Neural cell (in vitro differentiated cells): ENCODE results near the gene GNAS-AS1. TPM values are rescaled to one million over a fixed set of nuclear protein-coding genes. Genes with fewer than 3 reads are reported as not detected.

Experiments
- H2AFZ ChIP-seq: fragments of 200-600, 300-800 bp; sonication (generic), shearing (Covaris generic); 2 replicates; pipeline ENCODE4 v1.6.0; 2014; ENCODE audit warnings: low read depth, mild to moderate bottlenecking, antibody characterized with exemption, low read length, moderate library complexity
- H3F3A ChIP-seq: fragments of 200-600 bp; shearing (Covaris generic); 2 replicates; pipeline ENCODE4 v1.6.1; 2016; ENCODE audit warnings: mild to moderate bottlenecking, moderate library complexity, mixed read lengths, antibody characterized with exemption, low read length; ENCODE audit not compliant: insufficient read depth, poor library complexity, severe bottlenecking
- H3K27ac ChIP-seq: fragments of 200-600, 300-800 bp; sonication (generic), shearing (Covaris generic); 2 replicates; pipeline ENCODE4 v1.5.1; 2014; ENCODE audit warnings: mild to moderate bottlenecking, low read length, moderate library complexity
- H3K27me3 ChIP-seq: fragments of 300-800, 200-600 bp; sonication (generic), shearing (Covaris generic); 2 replicates; pipeline ENCODE4 v1.6.0; 2014; ENCODE audit warnings: mild to moderate bottlenecking, low read depth, low read length, moderate library complexity; ENCODE audit not compliant: insufficient read depth
- H3K36me3 ChIP-seq: fragments of 300-800, 200-600 bp; sonication (generic), shearing (Covaris generic); 2 replicates; pipeline ENCODE4 v1.5.1; 2014; ENCODE audit warnings: mild to moderate bottlenecking, antibody characterized with exemption, low read length, moderate library complexity; ENCODE audit not compliant: insufficient read depth
- H3K4me2 ChIP-seq: fragments of 300-800, 200-600 bp; sonication (generic), shearing (Covaris generic); 2 replicates; pipeline ENCODE4 v1.6.0; 2014; ENCODE audit warnings: mild to moderate bottlenecking, low read length
- H3K4me3 ChIP-seq: fragments of 300-800, 200-600 bp; sonication (generic), shearing (Covaris generic); 2 replicates; pipeline ENCODE4 v1.5.1; 2014; ENCODE audit warnings: mild to moderate bottlenecking, low read length, moderate library complexity
- H3K79me2 ChIP-seq: fragments of 200-600 bp; shearing (Covaris generic); replicated peaks from 2 replicates; pipeline ENCODE4 v1.6.0; 2014; ENCODE audit warnings: mild to moderate bottlenecking, low read length, moderate library complexity; ENCODE audit not compliant: insufficient read depth
- H3K9ac ChIP-seq: fragments of 300-800, 200-600 bp; sonication (generic), shearing (Covaris generic); 2 replicates; pipeline ENCODE4 v1.6.1; 2016; ENCODE audit warnings: mild to moderate bottlenecking, low read length, mixed read lengths
- H3K9me2 ChIP-seq: fragments of 200-600 bp; shearing (Covaris generic); 2 replicates; pipeline ENCODE4 v1.6.1; 2016; ENCODE audit warnings: mild to moderate bottlenecking, low read length, mixed read lengths; ENCODE audit not compliant: insufficient read depth
- H3K9me3 ChIP-seq: fragments of 200-600, 300-800 bp; sonication (generic), shearing (Covaris generic); 2 replicates; pipeline ENCODE4 v1.6.1; 2016; ENCODE audit warnings: mild to moderate bottlenecking, mixed run types, low read length, moderate library complexity, mixed read lengths
- H4K20me1 ChIP-seq: fragments of 200-600 bp; shearing (Covaris generic); 2 replicates; pipeline ENCODE4 v1.6.1; 2016; ENCODE audit warnings: mild to moderate bottlenecking, mixed run types; ENCODE audit not compliant: insufficient read depth
- EP300 ChIP-seq: fragments of 450-650 bp; conservative IDR thresholded peaks from 2 replicates; pipeline ENCODE4 v1.6.1; 2014; ENCODE audit warnings: antibody characterized with exemption, mild to moderate bottlenecking, moderate library complexity; ENCODE audit not compliant: poor library complexity, severe bottlenecking
- EZH2 ChIP-seq: fragments of 200-600, 300-800 bp; shearing (Covaris generic), sonication (generic); IDR thresholded peaks from 2 replicates; pipeline ENCODE4 v1.6.1; 2014; ENCODE audit warnings: antibody characterized with exemption, low read length, borderline replicate concordance, mild to moderate bottlenecking; ENCODE audit not compliant: insufficient read depth, poor library complexity, severe bottlenecking
- MXI1 ChIP-seq: fragments of 450-650 bp; conservative IDR thresholded peaks from 2 replicates; pipeline ENCODE4 v1.6.1; 2014; ENCODE audit warnings: antibody characterized with exemption, mild to moderate bottlenecking; ENCODE audit not compliant: poor library complexity, severe bottlenecking
- POLR2AphosphoS5 ChIP-seq: IDR thresholded peaks from 2 replicates; pipeline ENCODE4 v1.6.1; 2012
- RAD21 ChIP-seq: fragments of 450-650 bp; conservative IDR thresholded peaks from 2 replicates; pipeline ENCODE4 v1.6.1; 2014; ENCODE audit warnings: antibody characterized with exemption, mild to moderate bottlenecking, moderate library complexity
- SMC3 ChIP-seq: fragments of 450-650 bp; conservative IDR thresholded peaks from 2 replicates; pipeline ENCODE4 v1.6.1; 2014; ENCODE audit warnings: antibody characterized with exemption, mild to moderate bottlenecking, moderate library complexity; ENCODE audit not compliant: poor library complexity
- TAF1 ChIP-seq: IDR thresholded peaks from 2 replicates; pipeline ENCODE4 v1.6.1; 2012; ENCODE audit warnings: low read depth
- polyA plus RNA-seq: library from polyadenylated mRNA; depleted of rRNA; stranded (reverse); fragments of >200 nt; gene quantifications from 2 replicates; pipeline ENCODE4 v1.2.3, GENCODE V29; 2014
- TF ChIP-seq, protein P1 (sequence below): IDR thresholded peaks from 2 replicates; pipeline ENCODE4 v1.6.1; 2012; ENCODE audit warnings: borderline replicate concordance
- TF ChIP-seq, protein P2 (sequence below): fragments of 450-650 bp; IDR thresholded peaks from 2 replicates; pipeline ENCODE4 v1.5.1; 2014; ENCODE audit warnings: antibody characterized with exemption, mild to moderate bottlenecking, moderate library complexity; ENCODE audit not compliant: poor library complexity, severe bottlenecking

The GNAS-AS1 gene
- polyA plus RNA-seq, 1 donor from 2014 or later: not detected

DNA sequence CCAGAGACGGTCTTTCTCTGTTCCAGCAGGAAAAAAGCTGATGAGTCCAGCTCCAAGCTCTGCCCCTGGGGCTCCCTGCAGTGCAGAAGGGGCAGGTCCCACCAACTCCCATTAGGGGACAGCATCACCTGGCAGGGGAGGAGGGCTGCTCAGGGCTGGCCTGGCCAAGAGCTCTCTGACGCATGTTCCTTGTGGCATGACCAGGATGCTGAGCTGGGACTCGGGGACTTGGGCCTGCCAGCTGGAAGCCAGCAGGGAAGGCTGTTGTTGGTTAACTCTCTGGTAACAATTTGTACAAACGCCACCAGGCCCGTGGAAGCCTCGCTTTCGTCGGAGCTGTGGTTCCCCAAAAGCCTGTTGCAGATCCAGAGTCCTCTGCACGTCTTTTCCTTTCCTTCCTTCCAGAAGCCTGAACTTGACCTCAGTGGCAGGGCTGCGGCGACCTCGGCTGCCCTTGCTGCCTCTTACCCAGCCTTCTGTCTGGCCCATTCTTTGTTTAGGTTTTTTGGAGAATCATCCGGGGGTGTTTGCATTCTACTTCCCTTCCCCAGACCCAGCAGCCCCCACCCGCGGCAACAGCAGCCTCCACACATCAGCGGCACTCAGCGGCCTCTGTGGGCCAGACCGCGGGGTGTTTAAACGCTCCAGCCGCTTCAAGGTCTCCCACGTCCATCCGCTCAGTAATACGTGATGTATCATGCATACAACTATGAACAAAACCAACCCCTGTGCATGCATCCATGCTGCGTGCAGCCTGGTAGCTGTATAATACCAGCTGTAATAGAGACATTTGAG, 63.3 kb downstream of the GNAS-AS1 start:
- Histone ChIP-seq H3K27ac (no peak overlapping the region), H3K9me2 (no peaks in the 10 kb centered on the region), H4K20me1 (no peaks in the 10 kb centered on the region), H3K4me3 (no peak overlapping the region), H3K27me3 (no peaks in the 10 kb centered on the region), H3K36me3 (no peaks in the 10 kb centered on the region), H3K4me2 (no peak overlapping the region), H3K79me2 (no peaks in the 10 kb centered on the region), H2AFZ (no peak overlapping the region), H3K9ac (no peak overlapping the region), H3K9me3 (no peaks in the 10 kb centered on the region), H3F3A (no peaks in the 10 kb centered on the region)
- no peak for TF ChIP-seq MXI1
- TF ChIP-seq RAD21: no peak
- TF ChIP-seq, protein P1, sequence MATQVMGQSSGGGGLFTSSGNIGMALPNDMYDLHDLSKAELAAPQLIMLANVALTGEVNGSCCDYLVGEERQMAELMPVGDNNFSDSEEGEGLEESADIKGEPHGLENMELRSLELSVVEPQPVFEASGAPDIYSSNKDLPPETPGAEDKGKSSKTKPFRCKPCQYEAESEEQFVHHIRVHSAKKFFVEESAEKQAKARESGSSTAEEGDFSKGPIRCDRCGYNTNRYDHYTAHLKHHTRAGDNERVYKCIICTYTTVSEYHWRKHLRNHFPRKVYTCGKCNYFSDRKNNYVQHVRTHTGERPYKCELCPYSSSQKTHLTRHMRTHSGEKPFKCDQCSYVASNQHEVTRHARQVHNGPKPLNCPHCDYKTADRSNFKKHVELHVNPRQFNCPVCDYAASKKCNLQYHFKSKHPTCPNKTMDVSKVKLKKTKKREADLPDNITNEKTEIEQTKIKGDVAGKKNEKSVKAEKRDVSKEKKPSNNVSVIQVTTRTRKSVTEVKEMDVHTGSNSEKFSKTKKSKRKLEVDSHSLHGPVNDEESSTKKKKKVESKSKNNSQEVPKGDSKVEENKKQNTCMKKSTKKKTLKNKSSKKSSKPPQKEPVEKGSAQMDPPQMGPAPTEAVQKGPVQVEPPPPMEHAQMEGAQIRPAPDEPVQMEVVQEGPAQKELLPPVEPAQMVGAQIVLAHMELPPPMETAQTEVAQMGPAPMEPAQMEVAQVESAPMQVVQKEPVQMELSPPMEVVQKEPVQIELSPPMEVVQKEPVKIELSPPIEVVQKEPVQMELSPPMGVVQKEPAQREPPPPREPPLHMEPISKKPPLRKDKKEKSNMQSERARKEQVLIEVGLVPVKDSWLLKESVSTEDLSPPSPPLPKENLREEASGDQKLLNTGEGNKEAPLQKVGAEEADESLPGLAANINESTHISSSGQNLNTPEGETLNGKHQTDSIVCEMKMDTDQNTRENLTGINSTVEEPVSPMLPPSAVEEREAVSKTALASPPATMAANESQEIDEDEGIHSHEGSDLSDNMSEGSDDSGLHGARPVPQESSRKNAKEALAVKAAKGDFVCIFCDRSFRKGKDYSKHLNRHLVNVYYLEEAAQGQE: no peak
- no peak for TF ChIP-seq TAF1
- no peak for TF ChIP-seq POLR2AphosphoS5
- TF ChIP-seq SMC3: no peak
- TF ChIP-seq EZH2: no peak
- TF ChIP-seq, protein P2, sequence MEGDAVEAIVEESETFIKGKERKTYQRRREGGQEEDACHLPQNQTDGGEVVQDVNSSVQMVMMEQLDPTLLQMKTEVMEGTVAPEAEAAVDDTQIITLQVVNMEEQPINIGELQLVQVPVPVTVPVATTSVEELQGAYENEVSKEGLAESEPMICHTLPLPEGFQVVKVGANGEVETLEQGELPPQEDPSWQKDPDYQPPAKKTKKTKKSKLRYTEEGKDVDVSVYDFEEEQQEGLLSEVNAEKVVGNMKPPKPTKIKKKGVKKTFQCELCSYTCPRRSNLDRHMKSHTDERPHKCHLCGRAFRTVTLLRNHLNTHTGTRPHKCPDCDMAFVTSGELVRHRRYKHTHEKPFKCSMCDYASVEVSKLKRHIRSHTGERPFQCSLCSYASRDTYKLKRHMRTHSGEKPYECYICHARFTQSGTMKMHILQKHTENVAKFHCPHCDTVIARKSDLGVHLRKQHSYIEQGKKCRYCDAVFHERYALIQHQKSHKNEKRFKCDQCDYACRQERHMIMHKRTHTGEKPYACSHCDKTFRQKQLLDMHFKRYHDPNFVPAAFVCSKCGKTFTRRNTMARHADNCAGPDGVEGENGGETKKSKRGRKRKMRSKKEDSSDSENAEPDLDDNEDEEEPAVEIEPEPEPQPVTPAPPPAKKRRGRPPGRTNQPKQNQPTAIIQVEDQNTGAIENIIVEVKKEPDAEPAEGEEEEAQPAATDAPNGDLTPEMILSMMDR: no peak
- TF ChIP-seq EP300: no peak

DNA sequence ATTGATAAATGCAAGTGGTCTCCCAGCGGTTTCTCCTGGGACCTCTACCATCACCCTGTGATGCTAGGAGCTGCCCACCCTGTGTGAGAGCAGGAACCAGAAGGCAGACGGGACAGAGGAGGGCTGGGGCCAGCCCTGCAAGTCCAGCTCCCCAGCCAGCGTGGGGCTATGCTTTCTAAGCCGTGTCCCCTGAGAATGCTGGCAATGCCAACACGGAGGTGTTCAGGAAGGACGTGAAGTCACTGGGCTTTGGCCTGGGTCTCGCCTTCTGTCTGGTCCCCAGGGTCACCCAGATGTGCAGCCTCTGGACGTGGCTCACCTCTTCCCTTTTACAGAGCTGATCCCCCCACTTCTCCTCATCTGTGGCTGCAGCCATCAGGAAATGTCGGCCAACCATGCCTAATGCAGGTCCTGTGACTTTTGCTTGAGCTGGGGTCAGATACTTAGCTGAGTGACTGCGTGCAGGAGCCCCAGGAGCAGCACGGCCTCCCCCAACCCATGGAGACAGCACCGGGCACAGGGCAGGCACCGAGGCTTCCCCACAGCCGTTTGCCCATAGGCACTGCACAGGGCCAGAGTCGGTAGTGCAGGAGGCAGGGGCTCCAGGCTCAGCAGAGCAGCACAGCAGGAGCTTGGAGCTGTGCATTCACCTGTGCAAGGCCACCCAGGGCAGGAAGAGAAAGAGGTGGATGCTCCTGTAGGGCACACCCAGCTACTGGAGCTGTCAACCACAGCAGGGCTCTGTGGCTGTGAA, 66.2 kb downstream of the GNAS-AS1 start:
- no peaks in the 10 kb centered on the region for H3K36me3 ChIP-seq
- H3K4me2 ChIP-seq: no peak overlapping the region
- H3K9ac ChIP-seq: no peak overlapping the region
- H3K27ac ChIP-seq: no peak overlapping the region
- no peaks in the 10 kb centered on the region for H3F3A ChIP-seq
- no peak overlapping the region for H2AFZ ChIP-seq
- H4K20me1 ChIP-seq: no peaks in the 10 kb centered on the region
- no peaks in the 10 kb centered on the region for H3K27me3 ChIP-seq
- no peak for TF ChIP-seq EZH2
- no peak for TF ChIP-seq TAF1
- no peak for TF ChIP-seq EP300
- TF ChIP-seq MXI1: no peak
- TF ChIP-seq, protein P1: no peak
- no peak for TF ChIP-seq RAD21
- TF ChIP-seq, protein P2: no peak
- no peak for TF ChIP-seq SMC3
- no peak for TF ChIP-seq POLR2AphosphoS5
- H3K9me2 ChIP-seq: no peaks in the 10 kb centered on the region
- H3K79me2 ChIP-seq: no peaks in the 10 kb centered on the region
- H3K4me3 ChIP-seq: no peak overlapping the region
- no peaks in the 10 kb centered on the region for H3K9me3 ChIP-seq
